Caki2 (cell line): ENCODE results near the gene CHCHD3. TPM values are rescaled to one million over a fixed set of nuclear protein-coding genes. Genes with fewer than 3 reads are reported as not detected.

ENCODE experiments used
- DNase-seq: peaks from one replicate; pipeline ENCODE4 v3.0.0-alpha.2; 2015; ENCODE audit warnings: low read depth
- in situ Hi-C: cut with HindIII; loops from 2 replicates; pipeline ENCODE4 v1.10.0; 2016; ENCODE audit warnings: low sequenced_read_pairs, low pct_unique_long_range_greater_than_20kb, mixed read lengths
- total RNA-seq: library from RNA; depleted of rRNA; stranded (reverse); fragments of >200 nt; shearing (Covaris generic); gene quantifications from 2 replicates; pipeline ENCODE4 v1.2.3, GENCODE V29; 2014; ENCODE audit warnings: low replicate concordance

Gene CHCHD3
- total RNA-seq, 1 experiment from 2014 or later, result 124 TPM

- in situ Hi-C loops, result no loop called here
- no peak for DNase-seq
These were observed 59.2 kb downstream of the CHCHD3 start for GRCh38 chr7:133022661-133023060.

- in situ Hi-C loops, result no loop called here
- DNase-seq, result no peak
These were observed 60.7 kb downstream of the CHCHD3 start for GRCh38 chr7:133021196-133021595.

- DNase-seq, result no peak
- in situ Hi-C loops, result no loop called here
These were observed 61.4 kb downstream of the CHCHD3 start for GRCh38 chr7:133020496-133020895.

- in situ Hi-C loops, result no loop called here
These were observed 62.3 kb downstream of the CHCHD3 start for GRCh38 chr7:133019590-133019989.

GRCh38 chr7:133016604-133017003 is 65.3 kb downstream of the CHCHD3 start:
- in situ Hi-C loops, result no loop called here
- no peak for DNase-seq

More at GRCh38 chr7:133019590-133019989, 62.3 kb downstream of the CHCHD3 start:
- no peak for DNase-seq

GRCh38 chr7:133015888-133016287 is 66.0 kb downstream of the CHCHD3 start:
- in situ Hi-C loops, result no loop called here

GRCh38 chr7:133011746-133012145 is 70.1 kb downstream of the CHCHD3 start:
- DNase-seq, result no peak
- in situ Hi-C loops, result no loop called here

More at GRCh38 chr7:133015888-133016287, 66.0 kb downstream of the CHCHD3 start:
- DNase-seq, result no peak

GRCh38 chr7:133009426-133010252 is 72.3 kb downstream of the CHCHD3 start:
- no peak for DNase-seq
- in situ Hi-C loops, result no loop called here

GRCh38 chr7:133007961-133008360 is 73.9 kb downstream of the CHCHD3 start:
- in situ Hi-C loops, result no loop called here
- no peak for DNase-seq

GRCh38 chr7:133003052-133003910 is 78.6 kb downstream of the CHCHD3 start:
- DNase-seq, result no peak
- in situ Hi-C loops, result no loop called here

- no peak for DNase-seq
- in situ Hi-C loops, result no loop called here
These were observed 80.2 kb downstream of the CHCHD3 start for GRCh38 chr7:133001727-133002126.

GRCh38 chr7:132999845-133000244 is 82.0 kb downstream of the CHCHD3 start:
- in situ Hi-C loops, result no loop called here
- DNase-seq, result no peak

- in situ Hi-C loops, result no loop called here
- DNase-seq, result no peak
These were observed 83.1 kb downstream of the CHCHD3 start for GRCh38 chr7:132998763-132999162.

GRCh38 chr7:132997505-132997904 is 84.4 kb downstream of the CHCHD3 start:
- no peak for DNase-seq
- in situ Hi-C loops, result no loop called here

GRCh38 chr7:132996581-132997242 is 85.2 kb downstream of the CHCHD3 start:
- DNase-seq, result no peak
- in situ Hi-C loops, result no loop called here

GRCh38 chr7:132993377-132994013 is 88.4 kb downstream of the CHCHD3 start:
- in situ Hi-C loops, result no loop called here
- no peak for DNase-seq

- no peak for DNase-seq
- in situ Hi-C loops, result no loop called here
These were observed 90.0 kb downstream of the CHCHD3 start for GRCh38 chr7:132991615-132992587.
